Measurements from ENCODE around the gene PCDH7.
A peak's percentile ranks its signal among the peaks of the same experiment; 100 is the strongest.

PCDH7 gene

DNA sequence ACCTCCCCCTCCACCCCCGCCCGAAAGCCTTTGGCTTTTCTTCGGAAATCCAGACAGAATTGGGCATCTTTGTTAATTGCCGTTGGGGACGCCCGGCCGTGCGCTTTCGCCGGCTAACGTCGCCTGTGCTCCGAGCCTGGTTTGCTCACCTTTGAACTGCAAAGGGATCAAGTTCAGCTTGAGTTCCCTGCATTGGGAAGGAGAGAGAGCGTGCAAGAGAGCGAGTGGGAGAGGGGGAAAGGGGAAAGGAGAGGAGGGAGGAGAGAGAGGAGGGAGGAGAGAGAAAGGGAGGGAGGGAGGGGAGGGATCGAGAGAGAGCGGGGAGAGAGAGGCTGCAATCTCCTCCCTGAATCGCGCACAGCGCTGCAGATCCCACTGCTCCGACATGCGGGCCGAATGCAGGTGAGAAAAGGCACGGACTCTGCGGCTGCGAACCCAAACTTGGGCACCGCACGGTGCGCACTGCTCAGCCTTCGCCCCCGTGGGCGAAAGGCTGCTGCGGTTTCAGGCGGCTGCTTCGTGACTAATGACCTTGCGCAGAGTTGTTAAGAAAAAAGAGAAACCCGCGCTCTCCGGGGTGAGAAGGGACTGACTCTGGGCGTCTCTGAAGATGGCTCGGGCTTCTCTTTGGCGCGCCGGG, at the start of gene PCDH7:
TSS of gene PCDH7 (plus strand) at position 349 of the 640 bp plus-strand sequence. CDS start 1,054 bp downstream, outside the sequence.
- DNase-seq (ENCODE audit: low spot score) = no peak

GRCh38 chr4:30671926-30672448, 48.2 kb upstream of the PCDH7 start:
- no peak for DNase-seq (ENCODE audit: low spot score)

DNA sequence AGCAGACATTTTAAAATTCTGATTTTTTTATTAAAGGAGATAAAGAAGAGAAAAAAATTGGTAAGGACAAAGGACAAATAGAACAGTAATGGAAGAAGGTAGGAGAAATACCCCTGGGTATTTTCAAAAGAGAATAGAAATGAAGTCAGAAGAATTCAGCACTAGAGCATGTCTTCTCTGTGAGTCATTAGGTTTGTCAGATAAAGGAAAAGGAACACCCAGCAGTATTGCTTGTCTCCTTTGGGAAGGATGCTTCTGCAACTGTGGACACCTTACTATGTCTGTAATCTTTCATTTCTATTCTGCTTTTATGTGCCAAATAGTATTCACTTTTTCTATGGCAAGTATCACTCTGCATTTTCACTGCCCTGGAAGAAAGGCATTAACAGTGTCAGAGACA, 24.0 kb upstream of the PCDH7 start:
- DNase-seq (ENCODE audit: low spot score) = no peak

DNA sequence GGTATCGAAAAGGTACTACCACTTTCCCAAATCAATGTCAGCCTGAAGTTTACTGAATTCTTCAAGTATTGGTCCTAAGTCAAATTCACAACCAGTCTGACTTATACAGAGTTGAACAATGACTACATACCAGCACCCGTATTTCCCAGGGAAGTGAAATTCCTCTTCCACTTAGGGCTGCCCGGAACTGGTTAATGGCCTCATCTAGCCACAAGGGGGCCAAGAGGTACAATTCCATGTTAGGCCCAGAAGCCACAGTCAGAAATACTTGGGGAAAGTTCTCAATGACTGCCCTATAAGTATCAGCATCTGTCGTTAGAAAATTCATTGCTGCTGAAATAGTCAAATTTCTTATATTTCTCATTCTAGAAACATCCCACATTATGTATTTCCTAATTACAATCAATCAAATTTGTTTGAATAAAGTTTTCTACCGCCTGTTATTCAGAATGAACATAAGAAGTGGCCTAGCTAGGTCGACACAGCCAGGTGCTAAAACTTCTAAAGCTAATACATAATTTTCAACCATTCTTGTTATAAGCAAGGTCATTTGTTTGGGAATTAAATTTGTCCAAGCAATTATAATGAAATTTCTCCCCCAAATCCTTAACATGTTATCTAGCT, 5.6 kb upstream of the PCDH7 start:
- DNase-seq (ENCODE audit: low spot score) = peak; percentile 53

GRCh38 chr4:30716158-30716557, 4.0 kb upstream of the PCDH7 start:
- no peak for DNase-seq (ENCODE audit: low spot score)

- no peak for DNase-seq (ENCODE audit: low spot score)
These were observed 3.4 kb upstream of the PCDH7 start for GRCh38 chr4:30716681-30717207.

DNA sequence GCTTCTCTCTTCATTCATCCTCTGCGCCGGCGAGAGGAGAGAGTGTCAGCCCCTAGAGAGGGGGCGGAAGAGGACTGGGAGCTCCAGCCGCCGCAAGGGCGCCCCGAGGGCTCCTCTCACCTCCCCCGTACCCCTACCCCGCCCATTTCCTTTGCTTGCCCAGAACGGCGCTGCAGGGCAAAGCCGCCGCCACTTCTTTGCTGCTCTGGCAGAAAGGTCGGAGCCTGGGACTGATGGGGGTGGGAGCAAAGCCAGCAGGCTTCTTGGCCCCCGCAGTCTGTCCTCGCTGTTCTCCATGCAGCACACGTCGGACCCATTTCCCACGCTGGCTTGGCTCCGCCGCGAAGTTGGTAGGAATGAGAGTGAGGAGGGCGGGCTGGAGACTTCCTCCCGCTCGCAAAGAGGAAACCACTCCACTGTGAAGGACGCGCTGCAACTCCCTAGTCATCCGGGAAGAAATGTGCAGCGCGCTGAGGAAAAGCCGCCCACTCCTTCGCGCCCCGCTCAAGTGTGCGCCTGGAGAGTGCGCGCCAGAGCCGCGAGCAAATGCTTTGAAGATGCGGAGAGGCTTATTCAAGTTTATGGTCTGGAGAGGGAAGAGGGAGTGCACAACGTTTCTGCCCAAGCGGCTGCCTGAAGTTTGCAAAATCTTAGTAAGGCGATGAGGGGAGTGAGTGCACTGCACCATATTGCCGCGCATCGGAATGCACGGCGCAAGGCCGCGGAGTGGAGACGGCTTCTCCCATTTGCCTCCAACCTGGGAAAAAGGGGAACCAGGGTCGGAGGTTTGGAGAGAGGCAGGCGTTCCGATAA, 2.8 kb upstream of the PCDH7 start:
- DNase-seq (ENCODE audit: low spot score) = peak; percentile 84

- peak; percentile 82 for DNase-seq (ENCODE audit: low spot score)
These were observed 2.1 kb upstream of the PCDH7 start for GRCh38 chr4:30718021-30718542.

DNA sequence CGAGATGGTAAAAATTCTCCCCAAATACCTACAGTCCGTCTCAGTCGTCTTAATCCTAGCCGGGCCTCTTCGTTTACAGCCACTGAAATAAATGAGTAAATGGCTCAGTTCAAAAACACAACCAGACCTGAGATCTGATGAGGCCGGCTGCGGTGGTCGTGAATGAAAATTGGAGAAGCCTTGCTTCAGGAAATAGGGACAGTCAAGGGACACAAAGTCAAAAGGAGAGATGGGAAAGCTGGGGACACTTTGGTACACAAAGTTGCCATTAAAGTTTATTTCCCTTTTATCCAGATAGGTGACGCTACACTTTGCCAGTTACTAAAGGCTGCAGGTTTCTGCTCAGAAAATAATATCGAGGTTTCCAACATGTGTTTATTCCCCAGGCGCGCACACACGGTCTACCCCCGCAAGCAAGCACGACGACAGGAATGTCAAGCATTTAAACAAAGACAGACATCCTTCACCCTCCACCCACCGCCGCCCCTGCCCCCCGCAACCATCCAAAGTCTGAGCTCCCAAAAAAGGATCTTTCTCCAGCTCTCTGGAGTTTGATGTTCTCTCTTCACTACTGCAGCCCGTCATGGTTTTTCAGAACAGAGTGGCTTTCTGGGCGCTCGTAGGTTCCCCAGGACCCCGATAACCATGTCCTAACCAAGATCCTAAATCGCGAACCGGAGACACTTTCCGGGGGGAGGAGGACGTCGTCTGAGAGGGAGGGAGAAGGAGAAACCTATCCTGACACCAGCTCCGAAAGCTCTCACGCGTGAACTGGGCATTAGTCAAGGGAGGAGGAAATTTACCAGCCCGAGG, 1.3 kb upstream of the PCDH7 start:
- DNase-seq (ENCODE audit: low spot score) = peak; percentile 56

DNA sequence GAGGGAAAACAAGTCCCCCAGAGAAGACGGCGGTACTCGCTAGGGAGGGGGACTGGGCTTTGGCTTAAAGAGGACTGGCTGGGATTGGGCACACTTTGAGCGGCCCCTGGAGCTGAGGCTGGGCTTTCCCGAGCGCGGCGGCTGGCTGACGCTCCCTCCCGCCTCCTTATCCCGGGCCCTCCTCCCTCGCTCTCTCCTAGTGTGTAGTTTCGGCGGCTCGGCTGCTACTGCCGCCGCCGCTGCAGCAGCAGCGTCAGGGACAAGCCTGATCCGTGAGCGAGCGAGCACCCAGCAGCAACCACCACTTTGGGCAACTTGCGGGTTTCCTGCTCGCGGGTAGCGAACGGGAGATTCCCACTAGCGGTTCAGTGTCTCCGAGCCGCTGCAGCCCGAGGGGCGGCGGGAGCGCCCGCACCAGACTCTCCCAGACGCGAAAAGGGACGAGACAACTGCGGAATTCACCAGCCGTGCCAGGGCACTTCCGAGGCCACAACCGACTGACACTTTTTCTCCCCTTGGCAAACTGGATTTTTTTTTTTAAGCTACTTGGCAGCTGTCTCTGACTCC, 632 bp upstream of the PCDH7 start:
- peak; percentile 85 for DNase-seq (ENCODE audit: low spot score)

DNA sequence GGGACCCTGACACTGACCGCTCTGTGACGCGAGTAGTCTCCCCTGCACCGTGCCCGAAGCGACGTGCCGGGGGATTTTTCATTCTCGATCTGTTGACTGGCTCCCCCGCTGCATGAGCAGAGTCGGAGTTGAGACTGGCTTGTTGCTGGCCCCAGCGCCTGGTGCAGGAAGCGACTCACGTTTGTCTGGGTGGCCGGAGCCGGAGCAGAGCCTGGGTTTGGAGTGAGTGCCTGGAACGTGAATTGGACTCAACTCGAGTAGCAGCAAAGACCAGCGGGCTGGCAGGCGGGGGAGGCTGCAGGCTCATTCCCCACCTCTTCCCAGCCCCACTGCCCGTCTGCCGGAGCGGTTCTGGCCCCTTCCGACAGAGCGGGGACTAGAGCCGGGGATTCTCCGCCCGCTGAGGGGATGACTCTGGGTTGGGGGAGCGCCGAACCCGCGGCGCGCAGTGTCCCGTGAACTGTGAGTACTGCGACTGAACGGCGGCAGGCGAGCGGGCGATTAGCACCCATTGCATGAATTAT, 554 bp downstream of the PCDH7 start:
- DNase-seq (ENCODE audit: low spot score) = peak; percentile 74

GRCh38 chr4:30721185-30722091, 1.3 kb downstream of the PCDH7 start:
- peak; percentile 82 for DNase-seq (ENCODE audit: low spot score)

DNA sequence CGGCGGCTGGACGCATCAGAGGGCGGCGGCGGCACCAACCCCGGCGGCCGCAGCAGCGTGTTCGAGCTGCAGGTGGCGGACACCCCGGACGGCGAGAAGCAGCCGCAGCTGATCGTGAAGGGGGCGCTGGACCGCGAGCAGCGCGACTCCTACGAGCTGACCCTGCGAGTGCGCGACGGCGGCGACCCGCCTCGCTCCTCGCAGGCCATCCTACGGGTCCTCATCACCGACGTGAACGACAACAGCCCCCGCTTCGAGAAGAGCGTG, 1.9 kb downstream of the PCDH7 start:
- no peak for DNase-seq (ENCODE audit: low spot score)

- peak; percentile 50 for DNase-seq (ENCODE audit: low spot score)
These were observed 2.4 kb downstream of the PCDH7 start for GRCh38 chr4:30722359-30723200.

DNA sequence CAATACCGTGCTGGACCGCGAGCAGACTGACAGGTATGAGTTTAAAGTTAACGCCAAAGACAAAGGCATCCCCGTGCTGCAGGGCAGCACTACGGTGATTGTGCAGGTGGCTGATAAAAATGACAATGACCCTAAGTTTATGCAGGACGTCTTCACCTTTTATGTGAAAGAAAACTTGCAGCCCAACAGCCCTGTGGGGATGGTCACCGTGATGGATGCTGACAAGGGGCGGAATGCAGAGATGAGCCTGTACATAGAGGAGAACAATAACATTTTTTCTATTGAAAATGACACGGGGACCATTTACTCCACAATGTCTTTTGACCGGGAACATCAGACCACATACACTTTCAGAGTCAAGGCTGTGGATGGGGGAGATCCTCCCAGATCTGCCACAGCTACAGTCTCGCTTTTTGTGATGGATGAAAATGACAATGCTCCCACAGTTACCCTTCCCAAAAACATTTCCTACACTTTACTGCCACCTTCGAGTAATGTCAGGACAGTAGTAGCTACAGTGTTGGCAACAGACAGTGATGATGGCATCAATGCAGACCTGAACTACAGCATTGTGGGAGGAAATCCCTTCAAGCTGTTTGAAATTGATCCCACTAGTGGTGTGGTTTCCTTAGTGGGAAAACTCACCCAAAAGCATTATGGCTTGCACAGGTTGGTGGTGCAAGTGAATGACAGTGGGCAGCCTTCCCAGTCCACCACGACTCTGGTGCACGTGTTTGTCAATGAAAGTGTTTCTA, 3.2 kb downstream of the PCDH7 start:
- no peak for DNase-seq (ENCODE audit: low spot score)

DNA sequence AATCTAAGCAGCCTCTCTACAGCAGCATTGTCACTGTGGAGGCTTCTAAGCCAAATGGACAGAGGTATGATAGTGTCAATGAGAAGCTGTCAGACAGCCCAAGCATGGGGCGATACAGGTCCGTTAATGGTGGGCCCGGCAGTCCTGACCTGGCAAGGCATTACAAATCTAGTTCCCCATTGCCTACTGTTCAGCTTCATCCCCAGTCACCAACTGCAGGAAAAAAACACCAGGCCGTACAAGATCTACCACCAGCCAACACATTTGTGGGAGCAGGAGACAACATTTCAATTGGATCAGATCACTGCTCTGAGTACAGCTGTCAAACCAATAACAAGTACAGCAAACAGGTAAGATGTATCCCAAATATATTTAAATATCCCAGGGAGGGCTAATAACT, 4.1 kb downstream of the PCDH7 start:
- DNase-seq (ENCODE audit: low spot score) = no peak

DNA sequence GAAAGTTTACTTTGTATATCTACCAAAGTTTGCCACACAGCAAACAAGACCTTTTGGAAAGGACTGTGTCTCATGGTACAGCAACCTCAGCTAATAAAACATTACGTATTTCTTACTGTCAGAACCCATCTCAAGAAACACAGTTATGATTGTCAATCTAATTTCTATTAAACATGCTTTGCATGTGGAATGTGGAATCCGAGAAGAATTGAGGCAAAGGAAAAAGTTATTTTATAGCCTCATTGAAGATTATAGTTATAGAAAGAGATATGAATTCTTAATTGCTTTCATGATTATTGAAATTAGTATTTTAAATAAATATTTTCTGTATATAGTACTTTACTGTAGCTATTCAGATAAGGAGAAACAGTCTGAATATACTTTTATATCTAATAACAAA, 5.4 kb downstream of the PCDH7 start:
- DNase-seq (ENCODE audit: low spot score) = no peak

- DNase-seq (ENCODE audit: low spot score) = no peak
These were observed 6.0 kb downstream of the PCDH7 start for GRCh38 chr4:30726090-30726675.

Data from ecto neural progenitor cell (in vitro differentiated cells).